HEK293 (cell line): ENCODE results near the gene VWA3B.

ENCODE experiments used
- CTCF ChIA-PET: fragments of 350-600 bp; formaldehyde crosslinking; extraction: SDS; loops from one replicate; lab custom pipeline; 2021; ENCODE audit warnings: antibody characterized with exemption; lab: Yijun Ruan, JAX
- POLR2A ChIA-PET: fragments of 300-600 bp; formaldehyde crosslinking; extraction: SDS; loops from one replicate; lab custom pipeline; 2020; ENCODE audit warnings: antibody characterized with exemption, inconsistent platforms; lab: Yijun Ruan, JAX
- H3K27ac ChIP-seq: fragments of 200-500 bp; sonication (Bioruptor generic); 2 replicates; pipeline ENCODE4 v1.5.1; 2014; ENCODE audit warnings: low read depth, low read length, control low read depth, inconsistent platforms; ENCODE audit errors: extremely low read depth
- H3K36me3 ChIP-seq, 2 experiments: fragments of 200-500 bp in 1 of 2; sonication (Bioruptor generic) in 1 of 2; 1 replicate in 1 of 2; 2 replicates in 1 of 2; pipeline ENCODE4 v1.5.1; 2014 to 2017; ENCODE audit warnings: inconsistent platforms in 2 of 2, low read length in 2 of 2; ENCODE audit not compliant: control insufficient read depth in 2 of 2, insufficient read depth in 1 of 2
- H3K4me1 ChIP-seq: fragments of 200-500 bp; sonication (Bioruptor generic); 2 replicates; pipeline ENCODE4 v1.5.1; 2014; ENCODE audit warnings: mild to moderate bottlenecking, low read length, inconsistent platforms; ENCODE audit not compliant: control insufficient read depth, insufficient read depth
- H3K4me3 ChIP-seq: 2 replicates; pipeline ENCODE4 v1.5.1; 2011; ENCODE audit warnings: low read depth, mild to moderate bottlenecking, control low read depth, low read length, moderate library complexity
- H3K9me3 ChIP-seq: fragments of 200-500 bp; sonication (Bioruptor generic); 2 replicates; pipeline ENCODE4 v1.5.1; 2014; ENCODE audit warnings: low read depth, low read length, inconsistent platforms; ENCODE audit not compliant: control insufficient read depth, insufficient read depth
- GLI4 ChIP-seq: fragments of 450-650 bp; formaldehyde crosslinking; IDR thresholded peaks from 2 replicates; pipeline ENCODE4 v1.5.1; 2016; ENCODE audit warnings: missing biosample characterization, missing genetic modification characterization
- GLIS1 ChIP-seq: fragments of 450-650 bp; formaldehyde crosslinking; IDR thresholded peaks from 2 replicates; pipeline ENCODE4 v1.5.1; 2016; ENCODE audit warnings: missing biosample characterization, missing genetic modification characterization
- KLF1 ChIP-seq: fragments of 450-650 bp; formaldehyde crosslinking; IDR thresholded peaks from 2 replicates; pipeline ENCODE4 v1.5.1; 2016; ENCODE audit warnings: missing biosample characterization, missing genetic modification characterization
- KLF8 ChIP-seq: fragments of 450-650 bp; formaldehyde crosslinking; IDR thresholded peaks from 2 replicates; pipeline ENCODE4 v1.5.1; 2016; ENCODE audit warnings: missing biosample characterization, missing genetic modification characterization
- MEIS1 ChIP-seq: sonication (generic); formaldehyde crosslinking; IDR thresholded peaks from 2 replicates; pipeline ENCODE4 v1.8.1; 2022; ENCODE audit warnings: missing genetic modification reagents, mild to moderate bottlenecking, borderline replicate concordance
- ZNF146 ChIP-seq: fragments of 450-650 bp; formaldehyde crosslinking; IDR thresholded peaks from 2 replicates; pipeline ENCODE4 v1.5.1; 2016; ENCODE audit warnings: missing biosample characterization, missing genetic modification characterization
- ZNF19 ChIP-seq: fragments of 450-650 bp; formaldehyde crosslinking; IDR thresholded peaks from 2 replicates; pipeline ENCODE4; 2016; ENCODE audit warnings: missing biosample characterization, missing genetic modification characterization, low read depth
- ZNF248 ChIP-seq: fragments of 450-650 bp; formaldehyde crosslinking; IDR thresholded peaks from 2 replicates; pipeline ENCODE4 v1.5.1; 2017; ENCODE audit warnings: missing biosample characterization, missing genetic modification characterization
- ZNF292 ChIP-seq: fragments of 450-650 bp; formaldehyde crosslinking; IDR thresholded peaks from 2 replicates; pipeline ENCODE4 v1.5.1; 2016; ENCODE audit warnings: low read depth, missing biosample characterization, missing genetic modification characterization, borderline replicate concordance
- ZNF391 ChIP-seq: fragments of 450-650 bp; formaldehyde crosslinking; IDR thresholded peaks from 2 replicates; pipeline ENCODE4 v1.5.1; 2016; ENCODE audit warnings: low read depth, missing biosample characterization, missing genetic modification characterization, borderline replicate concordance
- ZNF529 ChIP-seq: fragments of 450-650 bp; formaldehyde crosslinking; IDR thresholded peaks from 2 replicates; pipeline ENCODE4 v1.5.1; 2017; ENCODE audit warnings: missing genetic modification characterization, missing biosample characterization; ENCODE audit not compliant: insufficient replicate concordance
- ZNF585B ChIP-seq: fragments of 450-650 bp; formaldehyde crosslinking; IDR thresholded peaks from 2 replicates; pipeline ENCODE4 v1.5.1; 2016; ENCODE audit warnings: missing biosample characterization, missing genetic modification characterization
- ZNF654 ChIP-seq: fragments of 450-650 bp; formaldehyde crosslinking; IDR thresholded peaks from 2 replicates; pipeline ENCODE4 v1.5.1; 2016; ENCODE audit warnings: low read depth, missing biosample characterization, missing genetic modification characterization
- ZNF785 ChIP-seq: fragments of 450-650 bp; formaldehyde crosslinking; IDR thresholded peaks from 2 replicates; pipeline ENCODE4 v1.5.1; 2016; ENCODE audit warnings: missing biosample characterization, missing genetic modification characterization
- TF ChIP-seq, protein P1 (sequence below): fragments of 450-650 bp; formaldehyde crosslinking; IDR thresholded peaks from 2 replicates; pipeline ENCODE4 v1.5.1; 2016; ENCODE audit warnings: missing biosample characterization, missing genetic modification characterization
- TF ChIP-seq, protein P2 (sequence below): fragments of 450-650 bp; formaldehyde crosslinking; conservative IDR thresholded peaks from 2 replicates; pipeline ENCODE4 v1.5.1; 2016; ENCODE audit warnings: low read depth, missing biosample characterization, missing genetic modification characterization
- TF ChIP-seq, protein P3 (sequence below): fragments of 450-650 bp; formaldehyde crosslinking; IDR thresholded peaks from 2 replicates; pipeline ENCODE4 v1.5.1; 2016; ENCODE audit warnings: missing biosample characterization, missing genetic modification characterization

VWA3B gene

DNA sequence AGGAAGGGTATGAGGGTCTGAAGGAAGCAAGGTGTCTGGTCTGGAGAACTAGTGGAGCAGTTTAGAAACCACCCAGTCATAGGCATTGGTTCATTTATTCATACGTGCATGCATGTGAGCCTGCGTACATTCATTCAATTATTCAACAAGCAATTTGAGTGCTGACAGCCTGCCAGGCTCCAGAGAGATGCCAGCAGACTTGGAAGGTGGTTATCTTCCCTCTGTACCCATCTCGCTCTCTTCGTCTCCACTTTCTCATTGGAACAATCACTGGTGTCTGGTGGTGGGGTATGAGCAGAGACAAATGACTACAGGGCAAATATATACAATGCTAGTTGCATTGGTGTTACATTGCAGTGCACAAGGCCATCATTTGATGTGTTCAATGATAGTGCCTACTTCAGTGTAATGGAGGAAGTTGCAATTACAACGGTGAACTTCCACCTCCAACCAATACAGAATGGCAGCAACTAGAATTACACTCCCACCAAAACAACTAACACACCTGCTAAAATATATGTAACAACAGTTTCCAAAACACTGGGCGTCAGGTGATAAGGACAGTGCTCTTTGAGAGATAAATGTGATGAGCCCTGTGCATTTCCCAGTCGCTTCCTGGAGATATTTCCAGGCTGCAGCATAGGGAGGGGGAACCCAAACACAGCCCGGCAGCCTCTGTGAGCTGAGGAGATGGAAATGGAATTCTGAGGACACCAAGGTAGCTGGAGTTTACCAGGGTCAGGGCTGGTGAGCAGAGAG is 226.7 kb downstream of the VWA3B start:
- H3K4me3 ChIP-seq: no peak overlapping the region
- H3K9me3 ChIP-seq: no peaks in the 10 kb centered on the region
- H3K27ac ChIP-seq: no peak overlapping the region
- H3K4me1 ChIP-seq: no peaks in the 10 kb centered on the region
- CTCF ChIA-PET: no interaction called here
- TF ChIP-seq GLI4 (tag by site-specific recombination): no peak
- no peak for TF ChIP-seq ZNF292 (tag by site-specific recombination)
- TF ChIP-seq, protein P1, sequence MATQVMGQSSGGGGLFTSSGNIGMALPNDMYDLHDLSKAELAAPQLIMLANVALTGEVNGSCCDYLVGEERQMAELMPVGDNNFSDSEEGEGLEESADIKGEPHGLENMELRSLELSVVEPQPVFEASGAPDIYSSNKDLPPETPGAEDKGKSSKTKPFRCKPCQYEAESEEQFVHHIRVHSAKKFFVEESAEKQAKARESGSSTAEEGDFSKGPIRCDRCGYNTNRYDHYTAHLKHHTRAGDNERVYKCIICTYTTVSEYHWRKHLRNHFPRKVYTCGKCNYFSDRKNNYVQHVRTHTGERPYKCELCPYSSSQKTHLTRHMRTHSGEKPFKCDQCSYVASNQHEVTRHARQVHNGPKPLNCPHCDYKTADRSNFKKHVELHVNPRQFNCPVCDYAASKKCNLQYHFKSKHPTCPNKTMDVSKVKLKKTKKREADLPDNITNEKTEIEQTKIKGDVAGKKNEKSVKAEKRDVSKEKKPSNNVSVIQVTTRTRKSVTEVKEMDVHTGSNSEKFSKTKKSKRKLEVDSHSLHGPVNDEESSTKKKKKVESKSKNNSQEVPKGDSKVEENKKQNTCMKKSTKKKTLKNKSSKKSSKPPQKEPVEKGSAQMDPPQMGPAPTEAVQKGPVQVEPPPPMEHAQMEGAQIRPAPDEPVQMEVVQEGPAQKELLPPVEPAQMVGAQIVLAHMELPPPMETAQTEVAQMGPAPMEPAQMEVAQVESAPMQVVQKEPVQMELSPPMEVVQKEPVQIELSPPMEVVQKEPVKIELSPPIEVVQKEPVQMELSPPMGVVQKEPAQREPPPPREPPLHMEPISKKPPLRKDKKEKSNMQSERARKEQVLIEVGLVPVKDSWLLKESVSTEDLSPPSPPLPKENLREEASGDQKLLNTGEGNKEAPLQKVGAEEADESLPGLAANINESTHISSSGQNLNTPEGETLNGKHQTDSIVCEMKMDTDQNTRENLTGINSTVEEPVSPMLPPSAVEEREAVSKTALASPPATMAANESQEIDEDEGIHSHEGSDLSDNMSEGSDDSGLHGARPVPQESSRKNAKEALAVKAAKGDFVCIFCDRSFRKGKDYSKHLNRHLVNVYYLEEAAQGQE (tag by site-specific recombination): no peak
- no peak for TF ChIP-seq GLIS1 (tag by site-specific recombination)
- TF ChIP-seq ZNF529: no peak
- TF ChIP-seq, all 188 proteins: peak for 0
- POLR2A ChIA-PET: no interaction called here
- H3K36me3 ChIP-seq: no peaks in the 10 kb centered on the region

DNA sequence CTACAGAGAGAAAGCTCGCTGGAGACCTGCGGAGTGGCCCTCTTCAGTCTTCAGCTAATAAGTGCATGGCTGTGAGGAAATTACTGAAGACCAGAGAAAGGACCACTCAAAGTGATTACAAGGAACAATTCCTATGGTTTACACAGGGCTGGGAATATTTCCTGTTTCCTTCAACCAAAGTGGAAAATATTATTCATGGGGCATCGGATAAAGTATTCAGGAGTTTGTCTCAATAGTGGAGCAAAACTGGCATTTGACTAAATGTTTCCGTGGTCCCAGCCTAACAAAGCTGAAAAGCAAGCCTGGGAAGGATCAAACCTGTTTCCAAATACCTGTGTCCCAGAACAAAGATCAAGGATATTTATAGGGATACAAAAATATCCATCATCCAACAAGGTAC is 227.3 kb downstream of the VWA3B start:
- Histone ChIP-seq H3K36me3 (no peaks in the 10 kb centered on the region), H3K27ac (no peak overlapping the region), H3K9me3 (no peaks in the 10 kb centered on the region), H3K4me3 (no peak overlapping the region)
- CTCF ChIA-PET: no interaction called here
- POLR2A ChIA-PET: no interaction called here
- TF ChIP-seq ZNF654 (tag by site-specific recombination) (no peak), ZNF146 (tag by site-specific recombination) (no peak), MEIS1 (CRISPR knock-in tag) (no peak), ZNF585B (tag by site-specific recombination) (no peak), ZNF248 (no peak), ZNF19 (no peak), KLF1 (tag by site-specific recombination) (no peak), ZNF391 (tag by site-specific recombination) (no peak), ZNF785 (tag by site-specific recombination) (no peak), KLF8 (tag by site-specific recombination) (no peak)
- TF ChIP-seq, protein P2, sequence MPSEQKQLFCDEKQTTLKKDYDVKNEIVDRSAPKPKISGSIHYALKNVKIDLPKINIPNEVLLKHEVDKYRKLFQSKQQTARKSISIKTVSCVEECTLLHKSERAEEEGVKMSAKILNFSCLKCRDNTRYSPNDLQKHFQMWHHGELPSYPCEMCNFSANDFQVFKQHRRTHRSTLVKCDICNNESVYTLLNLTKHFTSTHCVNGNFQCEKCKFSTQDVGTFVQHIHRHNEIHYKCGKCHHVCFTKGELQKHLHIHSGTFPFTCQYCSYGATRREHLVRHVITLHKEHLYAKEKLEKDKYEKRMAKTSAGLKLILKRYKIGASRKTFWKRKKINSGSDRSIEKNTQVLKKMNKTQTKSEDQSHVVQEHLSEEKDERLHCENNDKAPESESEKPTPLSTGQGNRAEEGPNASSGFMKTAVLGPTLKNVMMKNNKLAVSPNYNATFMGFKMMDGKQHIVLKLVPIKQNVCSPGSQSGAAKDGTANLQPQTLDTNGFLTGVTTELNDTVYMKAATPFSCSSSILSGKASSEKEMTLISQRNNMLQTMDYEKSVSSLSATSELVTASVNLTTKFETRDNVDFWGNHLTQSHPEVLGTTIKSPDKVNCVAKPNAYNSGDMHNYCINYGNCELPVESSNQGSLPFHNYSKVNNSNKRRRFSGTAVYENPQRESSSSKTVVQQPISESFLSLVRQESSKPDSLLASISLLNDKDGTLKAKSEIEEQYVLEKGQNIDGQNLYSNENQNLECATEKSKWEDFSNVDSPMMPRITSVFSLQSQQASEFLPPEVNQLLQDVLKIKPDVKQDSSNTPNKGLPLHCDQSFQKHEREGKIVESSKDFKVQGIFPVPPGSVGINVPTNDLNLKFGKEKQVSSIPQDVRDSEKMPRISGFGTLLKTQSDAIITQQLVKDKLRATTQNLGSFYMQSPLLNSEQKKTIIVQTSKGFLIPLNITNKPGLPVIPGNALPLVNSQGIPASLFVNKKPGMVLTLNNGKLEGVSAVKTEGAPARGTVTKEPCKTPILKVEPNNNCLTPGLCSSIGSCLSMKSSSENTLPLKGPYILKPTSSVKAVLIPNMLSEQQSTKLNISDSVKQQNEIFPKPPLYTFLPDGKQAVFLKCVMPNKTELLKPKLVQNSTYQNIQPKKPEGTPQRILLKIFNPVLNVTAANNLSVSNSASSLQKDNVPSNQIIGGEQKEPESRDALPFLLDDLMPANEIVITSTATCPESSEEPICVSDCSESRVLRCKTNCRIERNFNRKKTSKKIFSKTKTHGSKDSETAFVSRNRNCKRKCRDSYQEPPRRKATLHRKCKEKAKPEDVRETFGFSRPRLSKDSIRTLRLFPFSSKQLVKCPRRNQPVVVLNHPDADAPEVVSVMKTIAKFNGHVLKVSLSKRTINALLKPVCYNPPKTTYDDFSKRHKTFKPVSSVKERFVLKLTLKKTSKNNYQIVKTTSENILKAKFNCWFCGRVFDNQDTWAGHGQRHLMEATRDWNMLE (tag by site-specific recombination): no peak
- TF ChIP-seq, protein P3, sequence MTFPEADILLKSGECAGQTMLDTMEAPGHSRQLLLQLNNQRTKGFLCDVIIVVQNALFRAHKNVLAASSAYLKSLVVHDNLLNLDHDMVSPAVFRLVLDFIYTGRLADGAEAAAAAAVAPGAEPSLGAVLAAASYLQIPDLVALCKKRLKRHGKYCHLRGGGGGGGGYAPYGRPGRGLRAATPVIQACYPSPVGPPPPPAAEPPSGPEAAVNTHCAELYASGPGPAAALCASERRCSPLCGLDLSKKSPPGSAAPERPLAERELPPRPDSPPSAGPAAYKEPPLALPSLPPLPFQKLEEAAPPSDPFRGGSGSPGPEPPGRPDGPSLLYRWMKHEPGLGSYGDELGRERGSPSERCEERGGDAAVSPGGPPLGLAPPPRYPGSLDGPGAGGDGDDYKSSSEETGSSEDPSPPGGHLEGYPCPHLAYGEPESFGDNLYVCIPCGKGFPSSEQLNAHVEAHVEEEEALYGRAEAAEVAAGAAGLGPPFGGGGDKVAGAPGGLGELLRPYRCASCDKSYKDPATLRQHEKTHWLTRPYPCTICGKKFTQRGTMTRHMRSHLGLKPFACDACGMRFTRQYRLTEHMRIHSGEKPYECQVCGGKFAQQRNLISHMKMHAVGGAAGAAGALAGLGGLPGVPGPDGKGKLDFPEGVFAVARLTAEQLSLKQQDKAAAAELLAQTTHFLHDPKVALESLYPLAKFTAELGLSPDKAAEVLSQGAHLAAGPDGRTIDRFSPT (tag by site-specific recombination): no peak
- TF ChIP-seq, all 188 proteins: peak for 0
- no peaks in the 10 kb centered on the region for H3K4me1 ChIP-seq
